Tibial artery (tissue), 4 donors: Measurements from ENCODE around the gene EME1.
"Not testable (repeated sequence)": the region's sequence is repeated elsewhere in the genome, so short reads cannot be mapped to it uniquely, and the experiment has no call there.

Experiments used
- DNase-seq, 2 donors: peaks; one replicate each; pipeline ENCODE4 v3.0.0-alpha.2; 2019
- H3K27ac ChIP-seq, 2 donors: fragments of 200-600 bp; sonication (generic) in 1 of 2; 1 replicate in 1 of 2; 2 replicates in 1 of 2; pipeline ENCODE4 v1.5.1; 2018 to 2019; ENCODE audit warnings: mild to moderate bottlenecking in 1 of 2
- H3K27me3 ChIP-seq, 2 donors: fragments of 200-600 bp; sonication (generic) in 1 of 2; one replicate each; pipeline versions ENCODE4 v1.5.1 to v1.6.0; 2016 to 2019
- H3K36me3 ChIP-seq, 3 donors: fragments of 200-600 bp; sonication (generic) in 2 of 3; one replicate each; pipeline ENCODE4 v1.5.1; 2016 to 2019; ENCODE audit warnings: mild to moderate bottlenecking in 2 of 3
- H3K4me1 ChIP-seq, 4 donors: fragments of 200-600 bp; sonication (generic) in 2 of 4; 1 replicate in 3 of 4; 2 replicates in 1 of 4; pipeline ENCODE4 v1.5.1; 2016 to 2019
- H3K4me3 ChIP-seq, 2 donors: fragments of 200-600 bp; sonication (generic) in 1 of 2; 1 replicate in 1 of 2; 2 replicates in 1 of 2; pipeline ENCODE4 v1.5.1; 2018 to 2019; ENCODE audit warnings: mild to moderate bottlenecking in 2 of 2
- H3K9me3 ChIP-seq, 3 donors: fragments of 200-600 bp; sonication (generic) in 1 of 3; one replicate each; pipeline ENCODE4 v1.5.1; 2016 to 2019
- intact Hi-C: fragments of 100-400 bp; cut with DNase I; formaldehyde crosslinking; loops from one replicate; pipeline ENCODE4 v1.15.0; 2023; ENCODE audit warnings: low total_unique reads
- TF ChIP-seq, protein P1 (sequence below), 2 experiments: fragments of 200-600 bp in 1 of 2; fragments of 450-650 bp in 1 of 2; IDR thresholded peaks; one replicate each; pipeline ENCODE4 v1.5.1; 2017 to 2019; ENCODE audit warnings: antibody characterized with exemption in 2 of 2, mild to moderate bottlenecking in 1 of 2, moderate library complexity in 1 of 2

Gene EME1

DNA sequence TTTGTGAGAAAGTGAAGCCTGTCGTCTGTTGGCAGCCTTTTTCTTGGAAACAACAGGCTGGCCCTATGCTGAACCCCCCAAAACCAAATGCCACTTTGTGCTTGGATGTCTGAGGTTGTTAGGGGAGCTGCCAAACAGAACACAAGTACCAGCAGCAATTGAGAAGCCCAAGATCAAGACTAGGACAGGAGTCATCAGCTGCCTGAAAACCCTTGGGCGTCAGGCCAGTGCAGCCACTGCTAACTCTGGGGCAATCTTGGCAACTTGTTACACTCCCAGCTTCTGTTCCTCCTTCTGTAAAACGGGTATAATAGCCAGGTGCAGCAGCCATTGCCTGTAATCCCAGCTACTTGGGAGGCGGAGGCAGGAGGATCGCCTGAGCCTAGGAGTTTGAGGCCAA lies 33.5 kb downstream of the EME1 start:
- intact Hi-C loops: no loop called here
- no peaks in the 10 kb centered on the region for H3K36me3 ChIP-seq
- no peaks in the 10 kb centered on the region for H3K9me3 ChIP-seq
- TF ChIP-seq, protein P1, sequence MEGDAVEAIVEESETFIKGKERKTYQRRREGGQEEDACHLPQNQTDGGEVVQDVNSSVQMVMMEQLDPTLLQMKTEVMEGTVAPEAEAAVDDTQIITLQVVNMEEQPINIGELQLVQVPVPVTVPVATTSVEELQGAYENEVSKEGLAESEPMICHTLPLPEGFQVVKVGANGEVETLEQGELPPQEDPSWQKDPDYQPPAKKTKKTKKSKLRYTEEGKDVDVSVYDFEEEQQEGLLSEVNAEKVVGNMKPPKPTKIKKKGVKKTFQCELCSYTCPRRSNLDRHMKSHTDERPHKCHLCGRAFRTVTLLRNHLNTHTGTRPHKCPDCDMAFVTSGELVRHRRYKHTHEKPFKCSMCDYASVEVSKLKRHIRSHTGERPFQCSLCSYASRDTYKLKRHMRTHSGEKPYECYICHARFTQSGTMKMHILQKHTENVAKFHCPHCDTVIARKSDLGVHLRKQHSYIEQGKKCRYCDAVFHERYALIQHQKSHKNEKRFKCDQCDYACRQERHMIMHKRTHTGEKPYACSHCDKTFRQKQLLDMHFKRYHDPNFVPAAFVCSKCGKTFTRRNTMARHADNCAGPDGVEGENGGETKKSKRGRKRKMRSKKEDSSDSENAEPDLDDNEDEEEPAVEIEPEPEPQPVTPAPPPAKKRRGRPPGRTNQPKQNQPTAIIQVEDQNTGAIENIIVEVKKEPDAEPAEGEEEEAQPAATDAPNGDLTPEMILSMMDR (IDR thresholded peaks at IDR 0.05): no peak
- no peaks in the 10 kb centered on the region for H3K4me1 ChIP-seq
- DNase-seq: no peak
- H3K27me3 ChIP-seq: peaks cover 0 to 24% of the 10 kb centered on the region in 2 donors
- H3K4me3 ChIP-seq: no peak overlapping the region
- H3K27ac ChIP-seq: no peak overlapping the region

DNA sequence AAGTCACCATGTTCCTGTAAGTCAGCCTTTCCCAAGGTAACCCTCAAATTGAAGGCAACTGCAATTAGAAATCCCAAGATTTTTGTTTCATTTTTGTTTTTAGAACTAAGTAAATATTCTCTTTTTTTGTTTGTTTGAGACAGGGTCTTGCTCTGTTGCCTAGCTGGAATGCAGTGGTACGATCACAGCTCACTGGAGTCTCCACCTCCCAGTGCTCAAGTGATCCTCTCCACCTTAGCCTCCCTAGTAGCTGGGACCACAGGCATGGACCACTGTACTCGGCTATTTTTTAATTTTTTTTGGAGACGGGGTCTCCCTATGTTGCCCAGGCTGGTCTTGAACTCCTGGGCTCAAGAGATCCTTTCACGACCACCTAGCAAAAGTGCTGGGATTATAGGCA lies 34.9 kb downstream of the EME1 start:
- Histone ChIP-seq H3K4me1 (no peaks in the 10 kb centered on the region), H3K9me3 (no peaks in the 10 kb centered on the region), H3K36me3 (no peaks in the 10 kb centered on the region), H3K4me3 (no peak overlapping the region), H3K27ac (no peak overlapping the region), H3K27me3 (peaks cover 0 to 24% of the 10 kb centered on the region in 2 donors)
- intact Hi-C loops: no loop called here
- TF ChIP-seq, protein P1 (IDR thresholded peaks at IDR 0.05): no peak
- no peak for DNase-seq

- Histone ChIP-seq H3K27ac (no peak overlapping the region), H3K36me3 (no peaks in the 10 kb centered on the region), H3K4me3 (no peak overlapping the region), H3K4me1 (no peaks in the 10 kb centered on the region), H3K27me3 (peaks cover 0 to 4% of the 10 kb centered on the region in 2 donors), H3K9me3 (no peaks in the 10 kb centered on the region)
- DNase-seq: no peak
- intact Hi-C loops: no loop called here
- TF ChIP-seq, protein P1 (IDR thresholded peaks at IDR 0.05): no peak
These were observed 39.2 kb downstream of the EME1 start for GRCh38 chr17:50412188-50412732.

GRCh38 chr17:50414808-50415207 lies 41.8 kb downstream of the EME1 start:
- Histone ChIP-seq H3K4me3 (no peak overlapping the region), H3K27me3 (no peaks in the 10 kb centered on the region), H3K4me1 (no peaks in the 10 kb centered on the region), H3K9me3 (no peaks in the 10 kb centered on the region), H3K27ac (no peak overlapping the region), H3K36me3 (no peaks in the 10 kb centered on the region)
- intact Hi-C loops: no loop called here
- DNase-seq: no peak
- TF ChIP-seq, protein P1 (IDR thresholded peaks at IDR 0.05): no peak

DNA sequence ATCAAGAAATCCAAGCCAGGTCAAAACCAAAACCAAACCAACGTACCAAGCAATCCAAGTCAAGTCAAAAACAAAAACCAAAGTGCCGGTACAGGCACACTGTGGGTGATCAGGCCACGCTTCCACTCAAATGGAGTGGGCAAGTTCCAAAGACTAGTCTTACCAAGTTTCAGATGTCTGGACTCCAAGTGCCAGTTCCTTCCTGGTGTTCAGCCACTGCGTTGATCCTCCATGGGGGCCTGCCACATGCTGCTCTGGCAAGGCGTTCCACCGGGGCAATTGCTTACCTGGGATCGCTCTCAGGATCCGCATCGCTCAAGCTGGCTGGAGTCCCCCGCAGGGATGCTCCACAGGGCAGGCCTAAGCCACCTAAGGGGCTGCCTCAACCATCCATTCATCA lies 46.5 kb downstream of the EME1 start:
- H3K36me3 ChIP-seq, H3K4me1 ChIP-seq, H3K9me3 ChIP-seq, H3K4me3 ChIP-seq, intact Hi-C loops, DNase-seq, H3K27ac ChIP-seq, H3K27me3 ChIP-seq: not testable (repeated sequence)

GRCh38 chr17:50420419-50421112 lies 47.5 kb downstream of the EME1 start:
- TF ChIP-seq, protein P1 (IDR thresholded peaks at IDR 0.05): no peak
- Histone ChIP-seq H3K27ac (peak overlapping the region in 1 of 2 donors; percentile 21), H3K27me3 (no peaks in the 10 kb centered on the region), H3K4me1 (peaks cover 0 to 17% (median 7%) of the 10 kb centered on the region in 4 donors), H3K36me3 (no peaks in the 10 kb centered on the region), H3K4me3 (no peak overlapping the region), H3K9me3 (no peaks in the 10 kb centered on the region)
- no peak for DNase-seq
- intact Hi-C loops: no loop called here
